Measurements from ENCODE around the gene MRPL32. TPM values are rescaled to one million over a fixed set of nuclear protein-coding genes. Genes with fewer than 3 reads are reported as not detected.
A peak's percentile ranks its signal among the peaks of the same experiment; 100 is the strongest.
"Not testable (repeated sequence)": the region's sequence is repeated elsewhere in the genome, so short reads cannot be mapped to it uniquely, and the experiment has no call there.

The MRPL32 gene
- 10 to 100 TPM; 50.6 to 59.8 TPM for polyA plus RNA-seq

DNA sequence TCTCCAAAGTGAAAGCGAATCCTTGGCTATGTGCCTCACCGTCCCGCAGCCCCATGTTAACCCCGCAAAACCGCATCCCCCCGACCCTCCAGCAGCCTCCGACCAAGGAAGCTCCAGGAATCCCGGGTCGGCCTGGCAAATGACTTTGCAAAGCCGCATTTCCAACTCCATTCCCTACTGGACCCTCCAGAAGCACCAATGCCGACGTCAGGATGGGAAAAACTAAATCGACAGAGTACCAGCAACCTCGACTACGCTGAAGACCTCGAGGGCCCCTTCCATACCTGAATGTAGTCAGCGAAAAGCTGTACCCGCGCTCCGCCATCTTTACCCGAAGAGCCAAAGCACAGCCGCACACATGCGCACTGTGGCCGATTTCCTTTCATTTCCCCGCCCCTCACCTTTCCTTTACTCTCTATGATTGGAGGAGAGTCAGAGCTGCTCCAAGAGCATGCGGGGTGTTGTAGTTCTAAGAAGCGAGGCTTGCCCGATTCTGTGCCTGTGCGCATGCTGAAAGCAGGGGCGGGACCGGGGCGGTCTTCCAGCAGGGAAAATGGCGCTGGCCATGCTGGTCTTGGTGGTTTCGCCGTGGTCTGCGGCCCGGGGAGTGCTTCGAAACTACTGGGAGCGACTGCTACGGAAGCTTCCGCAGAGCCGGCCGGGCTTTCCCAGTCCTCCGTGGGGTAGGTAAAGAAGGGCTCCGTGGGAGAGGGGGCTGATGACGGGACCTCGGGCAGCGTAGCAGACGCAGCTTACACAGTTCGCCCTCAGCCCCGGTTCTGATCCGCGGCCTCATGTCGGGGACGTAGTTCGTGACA lies at the start of gene MRPL32, which contains the start of gene PSMA2:
Gene MRPL32, plus strand, starts transcription at position 543 of the 818 bp plus-strand sequence. Its CDS starts 11 bp downstream, at position 554.
Gene PSMA2, minus strand, starts transcription at position 341 of the 818 bp plus-strand sequence. Its CDS starts 16 bp downstream, at position 325.
- Histone ChIP-seq H3K36me3 (ENCODE audit: control insufficient read depth in 2 of 2, insufficient read depth in 2 of 2, low read length in 1 of 2) (no peaks in the 10 kb centered on the region), H3K4me1 (ENCODE audit: control insufficient read depth in 2 of 2, insufficient read depth in 2 of 2, low read length in 1 of 2) (peaks cover 0 to 3% of the 10 kb centered on the region in 2 donors), H3K9me3 (ENCODE audit: control insufficient read depth in 2 of 2, insufficient read depth in 1 of 2, low read depth in 1 of 2, low read length in 1 of 2) (no peaks in the 10 kb centered on the region), H3K27me3 (ENCODE audit: control insufficient read depth in 1 of 2, insufficient read depth in 2 of 2, low read length in 2 of 2) (no peaks in the 10 kb centered on the region), H3K27ac (ENCODE audit: low read depth in 2 of 2, low read length in 1 of 2) (peak within 1 kb of the TSS; percentile 86), H3K4me3 (ENCODE audit: low read depth in 1 of 2, low read length in 2 of 2) (peak within 1 kb of the TSS; percentile 81 to 99)
- WGBS, 2 donors = 0% methylated on average over 51 to 56 of the region's 56 CpGs

DNA sequence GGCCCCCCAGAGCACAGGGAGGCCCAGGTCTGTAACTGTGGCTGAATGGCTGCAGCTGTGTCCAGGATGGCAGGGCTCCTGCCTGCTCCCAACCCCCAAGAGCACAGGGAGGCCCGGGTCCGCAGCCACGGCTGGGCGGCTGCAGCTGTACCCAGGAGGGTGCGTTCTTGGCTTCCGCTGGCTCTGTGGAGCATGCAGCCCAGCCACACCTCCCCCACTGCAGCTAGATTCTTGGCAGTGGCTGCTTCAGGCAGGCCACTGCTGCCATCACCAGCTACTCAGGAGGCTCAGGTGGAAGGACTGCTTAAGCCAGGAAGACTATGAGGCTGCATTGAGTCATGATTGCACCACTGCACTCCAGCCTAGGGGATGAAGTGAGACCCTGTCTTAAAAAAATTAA lies 48.2 kb upstream of the MRPL32 start:
- 83 to 89% methylated on average over 6 of the region's 6 CpGs for WGBS, 2 donors
- H3K27ac ChIP-seq (ENCODE audit: low read depth in 2 of 2, low read length in 1 of 2) = no peak overlapping the region
- no peaks in the 10 kb centered on the region for H3K27me3 ChIP-seq (ENCODE audit: control insufficient read depth in 1 of 2, insufficient read depth in 2 of 2, low read length in 2 of 2)
- H3K9me3 ChIP-seq (ENCODE audit: control insufficient read depth in 2 of 2, insufficient read depth in 1 of 2, low read depth in 1 of 2, low read length in 1 of 2) = no peaks in the 10 kb centered on the region
- H3K4me1 ChIP-seq (ENCODE audit: control insufficient read depth in 2 of 2, insufficient read depth in 2 of 2, low read length in 1 of 2) = peaks cover 0 to 11% of the 10 kb centered on the region in 2 donors
- H3K36me3 ChIP-seq (ENCODE audit: control insufficient read depth in 2 of 2, insufficient read depth in 2 of 2, low read length in 1 of 2) = peaks cover 0 to 3% of the 10 kb centered on the region in 2 donors
- no peak overlapping the region for H3K4me3 ChIP-seq (ENCODE audit: low read depth in 1 of 2, low read length in 2 of 2)

DNA sequence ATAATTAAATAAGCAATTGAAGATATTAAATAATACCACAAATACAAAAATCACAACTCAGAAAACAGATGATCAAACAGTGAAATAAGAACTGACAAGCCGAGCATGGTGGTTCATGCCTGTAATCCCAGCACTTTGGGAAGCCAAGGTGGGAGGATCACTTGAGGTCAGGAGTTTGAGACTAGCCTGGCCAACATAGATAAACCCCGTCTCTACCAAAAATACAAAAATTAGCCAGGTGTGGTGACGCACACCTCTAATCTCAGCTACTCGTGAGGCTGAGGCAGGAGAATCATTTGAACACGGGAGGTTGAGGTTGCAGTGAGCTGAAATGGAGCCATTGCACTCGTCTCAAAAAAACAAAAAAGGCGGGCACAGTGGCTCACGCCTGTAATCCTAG lies 47.0 kb upstream of the MRPL32 start:
- H3K4me1 ChIP-seq (ENCODE audit: control insufficient read depth in 2 of 2, insufficient read depth in 2 of 2, low read length in 1 of 2) = peaks cover 0 to 11% of the 10 kb centered on the region in 2 donors
- H3K27ac ChIP-seq (ENCODE audit: low read depth in 2 of 2, low read length in 1 of 2); H3K27me3 ChIP-seq (ENCODE audit: control insufficient read depth in 1 of 2, insufficient read depth in 2 of 2, low read length in 2 of 2); H3K9me3 ChIP-seq (ENCODE audit: control insufficient read depth in 2 of 2, insufficient read depth in 1 of 2, low read depth in 1 of 2, low read length in 1 of 2); H3K36me3 ChIP-seq (ENCODE audit: control insufficient read depth in 2 of 2, insufficient read depth in 2 of 2, low read length in 1 of 2); H3K4me3 ChIP-seq (ENCODE audit: low read depth in 1 of 2, low read length in 2 of 2): not testable (repeated sequence)
- 95 to 97% methylated on average over 8 of the region's 8 CpGs for WGBS, 2 donors

- Histone ChIP-seq H3K4me3 (ENCODE audit: low read depth in 1 of 2, low read length in 2 of 2) (no peak overlapping the region), H3K4me1 (ENCODE audit: control insufficient read depth in 2 of 2, insufficient read depth in 2 of 2, low read length in 1 of 2) (peaks cover 0 to 11% of the 10 kb centered on the region in 2 donors), H3K36me3 (ENCODE audit: control insufficient read depth in 2 of 2, insufficient read depth in 2 of 2, low read length in 1 of 2) (peaks cover 0 to 3% of the 10 kb centered on the region in 2 donors), H3K27ac (ENCODE audit: low read depth in 2 of 2, low read length in 1 of 2) (no peak overlapping the region), H3K27me3 (ENCODE audit: control insufficient read depth in 1 of 2, insufficient read depth in 2 of 2, low read length in 2 of 2) (no peaks in the 10 kb centered on the region), H3K9me3 (ENCODE audit: control insufficient read depth in 2 of 2, insufficient read depth in 1 of 2, low read depth in 1 of 2, low read length in 1 of 2) (no peaks in the 10 kb centered on the region)
- 79 to 80% methylated on average over 2 of the region's 2 CpGs for WGBS, 2 donors
These were observed 46.0 kb upstream of the MRPL32 start for GRCh38 chr7:42886129-42886528.

GRCh38 chr7:42886893-42887505 lies 45.2 kb upstream of the MRPL32 start:
- H3K27ac ChIP-seq (ENCODE audit: low read depth in 2 of 2, low read length in 1 of 2) = no peak overlapping the region
- H3K36me3 ChIP-seq (ENCODE audit: control insufficient read depth in 2 of 2, insufficient read depth in 2 of 2, low read length in 1 of 2) = peaks cover 0 to 3% of the 10 kb centered on the region in 2 donors
- no peaks in the 10 kb centered on the region for H3K9me3 ChIP-seq (ENCODE audit: control insufficient read depth in 2 of 2, insufficient read depth in 1 of 2, low read depth in 1 of 2, low read length in 1 of 2)
- H3K27me3 ChIP-seq (ENCODE audit: control insufficient read depth in 1 of 2, insufficient read depth in 2 of 2, low read length in 2 of 2) = no peaks in the 10 kb centered on the region
- H3K4me1 ChIP-seq (ENCODE audit: control insufficient read depth in 2 of 2, insufficient read depth in 2 of 2, low read length in 1 of 2) = peaks cover 0 to 11% of the 10 kb centered on the region in 2 donors
- H3K4me3 ChIP-seq (ENCODE audit: low read depth in 1 of 2, low read length in 2 of 2) = no peak overlapping the region

- no peak overlapping the region for H3K4me3 ChIP-seq (ENCODE audit: low read depth in 1 of 2, low read length in 2 of 2)
- WGBS, 2 donors = 75 to 79% methylated on average over 9 of the region's 9 CpGs
- peaks cover 0 to 3% of the 10 kb centered on the region in 2 donors for H3K4me1 ChIP-seq (ENCODE audit: control insufficient read depth in 2 of 2, insufficient read depth in 2 of 2, low read length in 1 of 2)
- no peak overlapping the region for H3K27ac ChIP-seq (ENCODE audit: low read depth in 2 of 2, low read length in 1 of 2)
- no peaks in the 10 kb centered on the region for H3K9me3 ChIP-seq (ENCODE audit: control insufficient read depth in 2 of 2, insufficient read depth in 1 of 2, low read depth in 1 of 2, low read length in 1 of 2)
- no peaks in the 10 kb centered on the region for H3K27me3 ChIP-seq (ENCODE audit: control insufficient read depth in 1 of 2, insufficient read depth in 2 of 2, low read length in 2 of 2)
- no peaks in the 10 kb centered on the region for H3K36me3 ChIP-seq (ENCODE audit: control insufficient read depth in 2 of 2, insufficient read depth in 2 of 2, low read length in 1 of 2)
These were observed 38.6 kb upstream of the MRPL32 start for GRCh38 chr7:42893346-42894240.

- no peaks in the 10 kb centered on the region for H3K4me1 ChIP-seq (ENCODE audit: control insufficient read depth in 2 of 2, insufficient read depth in 2 of 2, low read length in 1 of 2)
- H3K36me3 ChIP-seq (ENCODE audit: control insufficient read depth in 2 of 2, insufficient read depth in 2 of 2, low read length in 1 of 2) = no peaks in the 10 kb centered on the region
- H3K27me3 ChIP-seq (ENCODE audit: control insufficient read depth in 1 of 2, insufficient read depth in 2 of 2, low read length in 2 of 2) = no peaks in the 10 kb centered on the region
- H3K4me3 ChIP-seq (ENCODE audit: low read depth in 1 of 2, low read length in 2 of 2) = no peak overlapping the region
- H3K27ac ChIP-seq (ENCODE audit: low read depth in 2 of 2, low read length in 1 of 2) = no peak overlapping the region
- H3K9me3 ChIP-seq (ENCODE audit: control insufficient read depth in 2 of 2, insufficient read depth in 1 of 2, low read depth in 1 of 2, low read length in 1 of 2) = no peaks in the 10 kb centered on the region
These were observed 31.3 kb upstream of the MRPL32 start for GRCh38 chr7:42900842-42901241.

DNA sequence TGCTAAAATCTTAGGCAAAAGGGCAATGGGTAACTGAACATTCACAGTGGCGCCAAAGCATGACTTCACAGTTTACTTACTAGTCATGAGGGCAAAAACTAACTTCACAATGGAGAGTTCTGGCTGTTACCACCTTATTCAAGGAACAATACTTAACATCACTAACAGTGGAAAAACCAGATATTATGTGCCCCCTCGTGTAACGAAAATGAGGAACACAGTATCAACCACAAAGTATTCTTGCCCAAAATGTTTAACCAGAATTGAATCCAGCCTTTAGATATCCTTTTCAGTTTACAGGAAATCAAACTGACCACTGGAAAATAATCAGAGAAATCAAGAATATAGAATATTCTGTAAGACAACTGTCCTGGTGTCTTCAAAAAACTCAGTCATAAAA lies 29.8 kb upstream of the MRPL32 start:
- Histone ChIP-seq H3K9me3 (ENCODE audit: control insufficient read depth in 2 of 2, insufficient read depth in 1 of 2, low read depth in 1 of 2, low read length in 1 of 2) (no peaks in the 10 kb centered on the region), H3K27ac (ENCODE audit: low read depth in 2 of 2, low read length in 1 of 2) (no peak overlapping the region), H3K36me3 (ENCODE audit: control insufficient read depth in 2 of 2, insufficient read depth in 2 of 2, low read length in 1 of 2) (no peaks in the 10 kb centered on the region), H3K4me3 (ENCODE audit: low read depth in 1 of 2, low read length in 2 of 2) (no peak overlapping the region), H3K27me3 (ENCODE audit: control insufficient read depth in 1 of 2, insufficient read depth in 2 of 2, low read length in 2 of 2) (no peaks in the 10 kb centered on the region), H3K4me1 (ENCODE audit: control insufficient read depth in 2 of 2, insufficient read depth in 2 of 2, low read length in 1 of 2) (no peaks in the 10 kb centered on the region)
- 67 to 68% methylated on average over 3 of the region's 3 CpGs for WGBS, 2 donors

DNA sequence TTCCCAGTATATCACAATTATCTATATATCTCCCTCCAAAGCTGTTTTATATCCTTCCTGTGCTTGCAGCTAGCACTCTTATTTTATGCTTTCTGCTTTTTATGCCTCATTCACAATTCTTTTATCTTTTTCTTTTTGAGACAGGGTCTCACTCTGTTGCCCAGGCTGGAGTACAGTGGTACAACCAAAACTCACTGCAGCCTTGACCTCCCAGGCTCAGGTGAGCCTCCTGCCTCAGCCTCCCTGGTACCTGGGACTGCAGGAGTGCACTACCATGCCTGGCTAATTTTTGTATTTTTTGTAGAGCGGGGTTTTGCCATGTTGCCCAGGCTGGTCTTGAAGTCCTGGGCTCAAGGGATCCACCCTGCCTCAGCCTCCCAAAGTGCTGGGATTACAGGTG lies 26.0 kb upstream of the MRPL32 start:
- WGBS, 2 donors = 97 to 100% methylated on average over 1 of the region's 1 CpG
- Histone ChIP-seq H3K4me3 (ENCODE audit: low read depth in 1 of 2, low read length in 2 of 2) (no peak overlapping the region), H3K27me3 (ENCODE audit: control insufficient read depth in 1 of 2, insufficient read depth in 2 of 2, low read length in 2 of 2) (no peaks in the 10 kb centered on the region), H3K9me3 (ENCODE audit: control insufficient read depth in 2 of 2, insufficient read depth in 1 of 2, low read depth in 1 of 2, low read length in 1 of 2) (no peaks in the 10 kb centered on the region), H3K4me1 (ENCODE audit: control insufficient read depth in 2 of 2, insufficient read depth in 2 of 2, low read length in 1 of 2) (peaks cover 0 to 3% of the 10 kb centered on the region in 2 donors), H3K36me3 (ENCODE audit: control insufficient read depth in 2 of 2, insufficient read depth in 2 of 2, low read length in 1 of 2) (no peaks in the 10 kb centered on the region), H3K27ac (ENCODE audit: low read depth in 2 of 2, low read length in 1 of 2) (no peak overlapping the region)
